GM18519 (cell line): ENCODE data around the gene GUCA1A.
"Not testable (repeated sequence)": the region's sequence is repeated elsewhere in the genome, so short reads cannot be mapped to it uniquely, and the experiment has no call there.

Experiments
- ATAC-seq: cut with Tn5 transposase; IDR thresholded peaks from one replicate; pipeline ENCODE4 v1.9.1; 2021; ENCODE audit warnings: mild to moderate bottlenecking, moderate library complexity; ENCODE audit not compliant: unreplicated experiment, low FRiP score

Gene GUCA1A

GRCh38 chr6:42142118-42142835, 30.9 kb upstream of the GUCA1A start, which contains the start of gene C6orf132:
C6orf132 (minus strand) TSS chr6:42142620; CDS start chr6:42142444, 176 bp downstream.
- ATAC-seq = no peak

GRCh38 chr6:42147138-42147562, 26.0 kb upstream of the GUCA1A start:
- no peak for ATAC-seq

GRCh38 chr6:42148058-42148457, 25.1 kb upstream of the GUCA1A start:
- no peak for ATAC-seq

GRCh38 chr6:42150254-42150653, 22.9 kb upstream of the GUCA1A start:
- no peak for ATAC-seq

GRCh38 chr6:42152024-42152423, 21.1 kb upstream of the GUCA1A start:
- no peak for ATAC-seq

- not testable (repeated sequence) for ATAC-seq
Observed at GRCh38 chr6:42152528-42153213, 20.5 kb upstream of the GUCA1A start.

- no peak for ATAC-seq
Observed at GRCh38 chr6:42153921-42154320, 19.2 kb upstream of the GUCA1A start.

- ATAC-seq = no peak
Observed at GRCh38 chr6:42154461-42155209, 18.5 kb upstream of the GUCA1A start.

GRCh38 chr6:42155293-42155692, 17.9 kb upstream of the GUCA1A start:
- ATAC-seq = no peak

- ATAC-seq = no peak
Observed at GRCh38 chr6:42156638-42157037, 16.5 kb upstream of the GUCA1A start.

GRCh38 chr6:42158011-42158410, 15.2 kb upstream of the GUCA1A start:
- no peak for ATAC-seq

GRCh38 chr6:42158631-42159030, 14.5 kb upstream of the GUCA1A start:
- ATAC-seq = no peak

- no peak for ATAC-seq
Observed at GRCh38 chr6:42159431-42160024, 13.6 kb upstream of the GUCA1A start.

- no peak for ATAC-seq
Observed at GRCh38 chr6:42162384-42162783, 10.8 kb upstream of the GUCA1A start.

GRCh38 chr6:42162812-42163211, 10.4 kb upstream of the GUCA1A start:
- no peak for ATAC-seq

- ATAC-seq = no peak
Observed at GRCh38 chr6:42163981-42164380, 9.2 kb upstream of the GUCA1A start.

GRCh38 chr6:42165016-42165415, 8.1 kb upstream of the GUCA1A start:
- no peak for ATAC-seq

GRCh38 chr6:42166444-42167141, 6.6 kb upstream of the GUCA1A start:
- ATAC-seq = no peak

GRCh38 chr6:42168650-42169049, 4.5 kb upstream of the GUCA1A start:
- no peak for ATAC-seq

GRCh38 chr6:42169780-42170179, 3.4 kb upstream of the GUCA1A start:
- ATAC-seq = not testable (repeated sequence)
